HEK293 (cell line): ENCODE measurements around the gene ZSCAN22.
A peak's percentile ranks its signal among the peaks of the same experiment; 100 is the strongest.

Experiments used
- BCL11A ChIP-seq: fragments of 450-650 bp; formaldehyde crosslinking; IDR thresholded peaks from 2 replicates; pipeline ENCODE4 v1.5.1; 2016; ENCODE audit warnings: low read depth, missing biosample characterization, missing genetic modification characterization
- CTCF ChIP-seq: fragments of 450-650 bp; formaldehyde crosslinking; IDR thresholded peaks from 2 replicates; pipeline ENCODE4 v1.5.1; 2016; ENCODE audit warnings: missing biosample characterization, missing genetic modification characterization
- GLIS1 ChIP-seq: fragments of 450-650 bp; formaldehyde crosslinking; IDR thresholded peaks from 2 replicates; pipeline ENCODE4 v1.5.1; 2016; ENCODE audit warnings: missing biosample characterization, missing genetic modification characterization
- IKZF3 ChIP-seq: fragments of 450-650 bp; IDR thresholded peaks from 2 replicates; pipeline ENCODE4 v1.5.0; 2018; ENCODE audit warnings: missing biosample characterization, mild to moderate bottlenecking, missing genetic modification characterization, moderate library complexity
- KLF8 ChIP-seq: fragments of 450-650 bp; formaldehyde crosslinking; IDR thresholded peaks from 2 replicates; pipeline ENCODE4 v1.5.1; 2016; ENCODE audit warnings: missing biosample characterization, missing genetic modification characterization
- OVOL3 ChIP-seq: fragments of 450-650 bp; formaldehyde crosslinking; IDR thresholded peaks from 2 replicates; pipeline ENCODE4 v1.5.1; 2016; ENCODE audit warnings: missing biosample characterization, missing genetic modification characterization
- PRDM10 ChIP-seq: fragments of 450-650 bp; formaldehyde crosslinking; IDR thresholded peaks from 2 replicates; pipeline ENCODE4 v1.5.1; 2016; ENCODE audit warnings: missing biosample characterization, missing genetic modification characterization
- PRDM4 ChIP-seq: fragments of 450-650 bp; formaldehyde crosslinking; IDR thresholded peaks from 2 replicates; pipeline ENCODE4 v1.5.1; 2017; ENCODE audit warnings: missing biosample characterization, missing genetic modification characterization
- SCRT2 ChIP-seq: fragments of 450-650 bp; formaldehyde crosslinking; IDR thresholded peaks from 2 replicates; pipeline ENCODE4 v1.5.1; 2016; ENCODE audit warnings: missing biosample characterization, missing genetic modification characterization
- SP3 ChIP-seq: fragments of 450-650 bp; formaldehyde crosslinking; IDR thresholded peaks from 2 replicates; pipeline ENCODE4 v1.5.1; 2016; ENCODE audit warnings: missing biosample characterization, missing genetic modification characterization
- YY2 ChIP-seq: fragments of 450-650 bp; formaldehyde crosslinking; IDR thresholded peaks from 2 replicates; pipeline ENCODE4 v1.5.1; 2016; ENCODE audit warnings: missing biosample characterization, missing genetic modification characterization
- ZBTB48 ChIP-seq: fragments of 450-650 bp; formaldehyde crosslinking; IDR thresholded peaks from 2 replicates; pipeline ENCODE4 v1.5.1; 2016; ENCODE audit warnings: missing biosample characterization, missing genetic modification characterization
- ZBTB8A ChIP-seq: fragments of 450-650 bp; formaldehyde crosslinking; IDR thresholded peaks from 2 replicates; pipeline ENCODE4 v1.5.1; 2016; ENCODE audit warnings: missing biosample characterization, missing genetic modification characterization
- ZFHX2 ChIP-seq: fragments of 450-650 bp; formaldehyde crosslinking; conservative IDR thresholded peaks from 2 replicates; pipeline ENCODE4 v1.5.1; 2016; ENCODE audit warnings: missing biosample characterization, missing genetic modification characterization
- ZNF169 ChIP-seq: fragments of 450-650 bp; formaldehyde crosslinking; IDR thresholded peaks from 2 replicates; pipeline ENCODE4 v1.5.1; 2016; ENCODE audit warnings: missing biosample characterization, missing genetic modification characterization
- ZNF184 ChIP-seq: fragments of 450-650 bp; IDR thresholded peaks from 2 replicates; pipeline ENCODE4 v1.5.1; 2018; ENCODE audit warnings: missing biosample characterization, mild to moderate bottlenecking, missing genetic modification characterization
- ZNF248 ChIP-seq: fragments of 450-650 bp; formaldehyde crosslinking; IDR thresholded peaks from 2 replicates; pipeline ENCODE4 v1.5.1; 2017; ENCODE audit warnings: missing biosample characterization, missing genetic modification characterization
- ZNF394 ChIP-seq: fragments of 450-650 bp; formaldehyde crosslinking; IDR thresholded peaks from 2 replicates; pipeline ENCODE4 v1.5.1; 2016; ENCODE audit warnings: missing biosample characterization, missing genetic modification characterization, mild to moderate bottlenecking, moderate library complexity, borderline replicate concordance
- ZNF510 ChIP-seq: fragments of 450-650 bp; formaldehyde crosslinking; IDR thresholded peaks from 2 replicates; pipeline ENCODE4 v1.5.1; 2018; ENCODE audit warnings: mild to moderate bottlenecking, missing genetic modification characterization, missing biosample characterization; ENCODE audit not compliant: insufficient replicate concordance
- ZNF513 ChIP-seq: fragments of 450-650 bp; IDR thresholded peaks from 2 replicates; pipeline ENCODE4 v1.5.1; 2018; ENCODE audit warnings: missing biosample characterization, missing genetic modification characterization
- ZNF530 ChIP-seq: fragments of 450-650 bp; formaldehyde crosslinking; IDR thresholded peaks from 2 replicates; pipeline ENCODE4 v1.5.1; 2016; ENCODE audit warnings: low read depth, missing biosample characterization, missing genetic modification characterization
- ZNF629 ChIP-seq: fragments of 450-650 bp; formaldehyde crosslinking; IDR thresholded peaks from 2 replicates; pipeline ENCODE4 v1.5.1; 2017; ENCODE audit warnings: missing biosample characterization, missing genetic modification characterization
- ZNF701 ChIP-seq: fragments of 450-650 bp; formaldehyde crosslinking; IDR thresholded peaks from 2 replicates; pipeline ENCODE4 v1.5.1; 2016; ENCODE audit warnings: missing biosample characterization, missing genetic modification characterization
- ZNF707 ChIP-seq: fragments of 450-650 bp; formaldehyde crosslinking; IDR thresholded peaks from 2 replicates; pipeline ENCODE4 v1.5.1; 2016; ENCODE audit warnings: missing biosample characterization, missing genetic modification characterization
- ZNF76 ChIP-seq: fragments of 450-650 bp; formaldehyde crosslinking; IDR thresholded peaks from 2 replicates; pipeline ENCODE4; 2016; ENCODE audit warnings: low read depth, missing biosample characterization, missing genetic modification characterization, borderline replicate concordance
- ZSCAN30 ChIP-seq: fragments of 450-650 bp; IDR thresholded peaks from 2 replicates; pipeline ENCODE4 v1.5.1; 2018; ENCODE audit warnings: missing biosample characterization, mild to moderate bottlenecking, missing genetic modification characterization, moderate library complexity
- TF ChIP-seq, protein P1 (sequence below): fragments of 450-650 bp; formaldehyde crosslinking; optimal IDR thresholded peaks from 2 replicates; pipeline ENCODE3; 2016; ENCODE audit warnings: missing biosample characterization, mild to moderate bottlenecking, missing genetic modification characterization
- TF ChIP-seq, protein P2 (sequence below): fragments of 450-650 bp; formaldehyde crosslinking; IDR thresholded peaks from 2 replicates; pipeline ENCODE4 v1.5.1; 2017; ENCODE audit warnings: missing biosample characterization, missing genetic modification characterization

Gene ZSCAN22

DNA sequence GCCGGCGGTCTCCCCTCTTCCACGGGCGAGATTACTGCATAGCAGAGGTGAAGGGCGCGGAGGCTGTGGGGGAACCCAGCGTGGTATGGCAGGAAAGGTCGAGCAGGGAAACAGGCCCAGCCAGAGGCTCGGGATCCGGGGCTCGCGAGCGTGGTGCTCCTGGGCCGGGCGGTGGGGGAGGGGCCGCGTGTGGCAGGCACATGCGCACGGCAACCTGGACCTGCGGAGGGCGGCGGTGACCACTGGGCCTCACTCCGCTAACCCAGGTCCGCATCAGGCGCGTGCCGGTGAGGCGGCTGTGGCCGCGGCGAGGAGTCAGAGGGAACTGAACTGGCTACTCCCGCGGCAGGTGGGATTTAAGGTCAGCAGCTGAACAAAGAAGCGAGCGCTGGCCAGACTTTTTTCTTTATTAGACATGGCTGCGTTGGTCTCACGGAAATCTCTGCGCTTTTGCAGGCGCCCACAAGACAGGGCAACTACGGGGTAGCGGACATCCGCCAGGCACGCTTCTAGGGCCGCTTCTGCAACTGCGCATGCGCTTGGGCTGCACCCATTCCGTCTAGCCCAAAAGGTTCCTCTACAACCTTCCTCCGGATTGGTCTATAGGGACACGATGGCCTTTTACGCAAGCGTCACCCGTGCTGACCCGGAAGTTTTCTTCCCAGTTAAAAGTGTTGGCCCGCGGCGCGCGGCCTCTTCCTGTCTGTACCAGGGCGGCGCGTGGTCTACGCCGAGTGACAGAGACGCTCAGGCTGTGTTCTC is 60.0 kb downstream of the ZSCAN22 start, which contains the start of gene RPS5 (continued):
- TF ChIP-seq, protein P1, sequence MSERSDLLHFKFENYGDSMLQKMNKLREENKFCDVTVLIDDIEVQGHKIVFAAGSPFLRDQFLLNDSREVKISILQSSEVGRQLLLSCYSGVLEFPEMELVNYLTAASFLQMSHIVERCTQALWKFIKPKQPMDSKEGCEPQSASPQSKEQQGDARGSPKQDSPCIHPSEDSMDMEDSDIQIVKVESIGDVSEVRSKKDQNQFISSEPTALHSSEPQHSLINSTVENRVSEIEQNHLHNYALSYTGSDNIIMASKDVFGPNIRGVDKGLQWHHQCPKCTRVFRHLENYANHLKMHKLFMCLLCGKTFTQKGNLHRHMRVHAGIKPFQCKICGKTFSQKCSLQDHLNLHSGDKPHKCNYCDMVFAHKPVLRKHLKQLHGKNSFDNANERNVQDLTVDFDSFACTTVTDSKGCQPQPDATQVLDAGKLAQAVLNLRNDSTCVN (tag by site-specific recombination): peak; percentile 93
- 0 out of 2 replicates have a peak, but pooled peaks have one; percentile 17 for TF ChIP-seq ZBTB48
- TF ChIP-seq CTCF: no peak
- TF ChIP-seq GLIS1 (tag by site-specific recombination): peak; percentile 33
- no peak for TF ChIP-seq ZNF530
- 0 out of 2 replicates have a peak, but pooled peaks have one; percentile 15 for TF ChIP-seq ZFHX2 (tag by site-specific recombination)
- TF ChIP-seq SCRT2 (tag by site-specific recombination): no peak; the same call in 1 of the 2 replicates
- TF ChIP-seq ZNF629 (tag by site-specific recombination): peak; percentile 78
- no peak for TF ChIP-seq ZNF701
- TF ChIP-seq SP3 (tag by site-specific recombination): peak; percentile 57
- no peak for TF ChIP-seq YY2
- no peak; the same call in none of the 2 replicates for TF ChIP-seq KLF8 (tag by site-specific recombination)
- TF ChIP-seq IKZF3 (tag by site-specific recombination): no peak
- TF ChIP-seq PRDM10 (tag by site-specific recombination): peak; percentile 67
- TF ChIP-seq ZNF394 (tag by site-specific recombination): 0 out of 2 replicates have a peak, but pooled peaks have one; percentile 11
- peak; percentile 63; the same call in 1 of the 2 replicates for TF ChIP-seq ZBTB8A
- TF ChIP-seq ZNF184 (tag by site-specific recombination): no peak
- TF ChIP-seq BCL11A: peak; percentile 59; the same call in 1 of the 2 replicates
- TF ChIP-seq ZNF169 (tag by site-specific recombination): no peak
- no peak for TF ChIP-seq OVOL3 (tag by site-specific recombination)
- peak; percentile 10; the same call in 1 of the 2 replicates for TF ChIP-seq PRDM4 (tag by site-specific recombination)
- TF ChIP-seq, protein P2, sequence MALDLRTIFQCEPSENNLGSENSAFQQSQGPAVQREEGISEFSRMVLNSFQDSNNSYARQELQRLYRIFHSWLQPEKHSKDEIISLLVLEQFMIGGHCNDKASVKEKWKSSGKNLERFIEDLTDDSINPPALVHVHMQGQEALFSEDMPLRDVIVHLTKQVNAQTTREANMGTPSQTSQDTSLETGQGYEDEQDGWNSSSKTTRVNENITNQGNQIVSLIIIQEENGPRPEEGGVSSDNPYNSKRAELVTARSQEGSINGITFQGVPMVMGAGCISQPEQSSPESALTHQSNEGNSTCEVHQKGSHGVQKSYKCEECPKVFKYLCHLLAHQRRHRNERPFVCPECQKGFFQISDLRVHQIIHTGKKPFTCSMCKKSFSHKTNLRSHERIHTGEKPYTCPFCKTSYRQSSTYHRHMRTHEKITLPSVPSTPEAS (tag by site-specific recombination): peak; percentile 32
- TF ChIP-seq ZSCAN30 (tag by site-specific recombination): peak; percentile 50
- TF ChIP-seq ZNF76 (tag by site-specific recombination): peak; percentile 48; the same call in 1 of the 2 replicates
- no peak for TF ChIP-seq ZNF510 (tag by site-specific recombination)
- TF ChIP-seq ZNF707 (tag by site-specific recombination): no peak
- no peak for TF ChIP-seq ZNF248 (tag by site-specific recombination)
- no peak for TF ChIP-seq ZNF513 (tag by site-specific recombination)
